Measurements from ENCODE around the gene SKAP1. TPM values are rescaled to one million over a fixed set of nuclear protein-coding genes. Genes with fewer than 3 reads are reported as not detected.

Gene SKAP1
- polyA plus RNA-seq, 1 of the 3 experiments (the other 2 are of a cell fraction) = not detected

- Histone ChIP-seq H3K9ac (no peak overlapping the region), H3K27ac (ENCODE audit: low read depth in 2 of 2, low read length in 1 of 2) (no peak overlapping the region), H3K4me1 (ENCODE audit: control insufficient read depth in 1 of 2, insufficient read depth in 2 of 2, low read depth in 1 of 2, low read length in 1 of 2) (peaks cover 6 to 35% of the 10 kb centered on the region in 2 experiments; a peak in 3 of 4 replicates), H3K4me3 (ENCODE audit: low read depth in 2 of 2, low read length in 1 of 2) (no peak overlapping the region), H3K27me3 (ENCODE audit: insufficient read depth) (peaks cover 2% of the 10 kb centered on the region; the same call in 1 of the 2 replicates), H4K20me1 (ENCODE audit: insufficient read depth) (no peaks in the 10 kb centered on the region), H3K9me3 (no peaks in the 10 kb centered on the region), H3F3A (replicated peaks; ENCODE audit: insufficient read depth) (peaks cover 11% of the 10 kb centered on the region), H2AFZ (ENCODE audit: low read depth) (no peak overlapping the region), H3K36me3 (replicated peaks in 1 of 2; ENCODE audit: control insufficient read depth in 1 of 2, insufficient read depth in 2 of 2, low read length in 1 of 2) (no peaks in the 10 kb centered on the region), H3K9me2 (no peaks in the 10 kb centered on the region), H3K79me2 (ENCODE audit: insufficient read depth) (no peaks in the 10 kb centered on the region), H3K4me2 (no peak overlapping the region)
- WGBS (ENCODE audit: low lambda C conversion rate) = 17% methylated on average over 1 of the region's 1 CpG
- TF ChIP-seq POLR2AphosphoS5 (IDR thresholded peaks at IDR 0.05; ENCODE audit: low read depth, low read length) (no peak), NRF1 (IDR thresholded peaks at IDR 0.05; ENCODE audit: low read depth, low read length) (no peak), RFX5 (IDR thresholded peaks at IDR 0.05; ENCODE audit: low read length) (no peak), USF2 (IDR thresholded peaks at IDR 0.05; ENCODE audit: borderline replicate concordance, low read depth, low read length) (no peak), TAF1 (IDR thresholded peaks at IDR 0.05; ENCODE audit: borderline replicate concordance, low read depth, low read length) (no peak)
- no peak for DNase-seq
- POLR2A ChIA-PET = no interaction called here
- CTCF ChIA-PET = interaction anchor here (1.0 to 2.1 kb wide), 4 partner anchors 11 to 639 kb away, joined by 3 to 7 read pairs (median 4); no protein-coding TSS in a partner anchor
Observed at GRCh38 chr17:48239603-48239995, 190.4 kb downstream of the SKAP1 start.

- H3K4me1 ChIP-seq (ENCODE audit: control insufficient read depth in 1 of 2, insufficient read depth in 2 of 2, low read depth in 1 of 2, low read length in 1 of 2) = peaks cover 6 to 35% of the 10 kb centered on the region in 2 experiments; a peak in 3 of 4 replicates
- TF ChIP-seq TAF1 (IDR thresholded peaks at IDR 0.05; ENCODE audit: borderline replicate concordance, low read depth, low read length) (no peak), ELF1 (IDR thresholded peaks at IDR 0.05) (no peak), IRF3 (IDR thresholded peaks at IDR 0.05; ENCODE audit: low read depth, low read length) (no peak), NFIC (IDR thresholded peaks at IDR 0.05; ENCODE audit: borderline replicate concordance) (no peak), TCF12 (IDR thresholded peaks at IDR 0.05) (no peak), FOSL2 (IDR thresholded peaks at IDR 0.05; ENCODE audit: borderline replicate concordance, low read depth) (no peak), ZBTB33 (IDR thresholded peaks at IDR 0.05; ENCODE audit: borderline replicate concordance, low read depth) (no peak), SIN3A (IDR thresholded peaks at IDR 0.05; ENCODE audit: borderline replicate concordance, low read depth, low read length) (no peak), GATA2 (CRISPR knock-in tag; IDR thresholded peaks at IDR 0.05) (no peak), JUND (IDR thresholded peaks at IDR 0.05) (no peak), FOXJ3 (CRISPR knock-in tag; IDR thresholded peaks at IDR 0.05) (no peak), PBX3 (IDR thresholded peaks at IDR 0.05) (no peak)
- TF ChIP-seq, protein P1, sequence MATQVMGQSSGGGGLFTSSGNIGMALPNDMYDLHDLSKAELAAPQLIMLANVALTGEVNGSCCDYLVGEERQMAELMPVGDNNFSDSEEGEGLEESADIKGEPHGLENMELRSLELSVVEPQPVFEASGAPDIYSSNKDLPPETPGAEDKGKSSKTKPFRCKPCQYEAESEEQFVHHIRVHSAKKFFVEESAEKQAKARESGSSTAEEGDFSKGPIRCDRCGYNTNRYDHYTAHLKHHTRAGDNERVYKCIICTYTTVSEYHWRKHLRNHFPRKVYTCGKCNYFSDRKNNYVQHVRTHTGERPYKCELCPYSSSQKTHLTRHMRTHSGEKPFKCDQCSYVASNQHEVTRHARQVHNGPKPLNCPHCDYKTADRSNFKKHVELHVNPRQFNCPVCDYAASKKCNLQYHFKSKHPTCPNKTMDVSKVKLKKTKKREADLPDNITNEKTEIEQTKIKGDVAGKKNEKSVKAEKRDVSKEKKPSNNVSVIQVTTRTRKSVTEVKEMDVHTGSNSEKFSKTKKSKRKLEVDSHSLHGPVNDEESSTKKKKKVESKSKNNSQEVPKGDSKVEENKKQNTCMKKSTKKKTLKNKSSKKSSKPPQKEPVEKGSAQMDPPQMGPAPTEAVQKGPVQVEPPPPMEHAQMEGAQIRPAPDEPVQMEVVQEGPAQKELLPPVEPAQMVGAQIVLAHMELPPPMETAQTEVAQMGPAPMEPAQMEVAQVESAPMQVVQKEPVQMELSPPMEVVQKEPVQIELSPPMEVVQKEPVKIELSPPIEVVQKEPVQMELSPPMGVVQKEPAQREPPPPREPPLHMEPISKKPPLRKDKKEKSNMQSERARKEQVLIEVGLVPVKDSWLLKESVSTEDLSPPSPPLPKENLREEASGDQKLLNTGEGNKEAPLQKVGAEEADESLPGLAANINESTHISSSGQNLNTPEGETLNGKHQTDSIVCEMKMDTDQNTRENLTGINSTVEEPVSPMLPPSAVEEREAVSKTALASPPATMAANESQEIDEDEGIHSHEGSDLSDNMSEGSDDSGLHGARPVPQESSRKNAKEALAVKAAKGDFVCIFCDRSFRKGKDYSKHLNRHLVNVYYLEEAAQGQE (IDR thresholded peaks at IDR 0.05; ENCODE audit: low read depth, low read length) = no peak
- TF ChIP-seq, protein P2, sequence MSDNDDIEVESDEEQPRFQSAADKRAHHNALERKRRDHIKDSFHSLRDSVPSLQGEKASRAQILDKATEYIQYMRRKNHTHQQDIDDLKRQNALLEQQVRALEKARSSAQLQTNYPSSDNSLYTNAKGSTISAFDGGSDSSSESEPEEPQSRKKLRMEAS (IDR thresholded peaks at IDR 0.05; ENCODE audit: low read depth) = no peak
Observed at GRCh38 chr17:48238933-48239602, 190.9 kb downstream of the SKAP1 start.

More at GRCh38 chr17:48238933-48239602, 190.9 kb downstream of the SKAP1 start:
- H3K9me2 ChIP-seq = no peaks in the 10 kb centered on the region
- H3K27ac ChIP-seq (ENCODE audit: low read depth in 2 of 2, low read length in 1 of 2) = no peak overlapping the region
- H2AFZ ChIP-seq (ENCODE audit: low read depth) = no peak overlapping the region
- CTCF ChIA-PET = interaction anchor here (0.5 to 2.1 kb wide), 6 partner anchors 11 to 640 kb away, joined by 3 to 7 read pairs (median 3); no protein-coding TSS in a partner anchor
- H3K79me2 ChIP-seq (ENCODE audit: insufficient read depth) = no peaks in the 10 kb centered on the region
- no peaks in the 10 kb centered on the region for H3K9me3 ChIP-seq
- no peak for DNase-seq
- H3K4me2 ChIP-seq = no peak overlapping the region
- H3K4me3 ChIP-seq (ENCODE audit: low read depth in 2 of 2, low read length in 1 of 2) = no peak overlapping the region
- no peaks in the 10 kb centered on the region for H4K20me1 ChIP-seq (ENCODE audit: insufficient read depth)
- H3K9ac ChIP-seq = no peak overlapping the region
- 39% methylated on average over 4 of the region's 4 CpGs for WGBS (ENCODE audit: low lambda C conversion rate)
- H3K27me3 ChIP-seq (ENCODE audit: insufficient read depth) = no peaks in the 10 kb centered on the region; the same call in 1 of the 2 replicates
- peaks cover 7% of the 10 kb centered on the region for H3F3A ChIP-seq (replicated peaks; ENCODE audit: insufficient read depth)
- H3K36me3 ChIP-seq (replicated peaks in 1 of 2; ENCODE audit: control insufficient read depth in 1 of 2, insufficient read depth in 2 of 2, low read length in 1 of 2) = no peaks in the 10 kb centered on the region
- POLR2A ChIA-PET = no interaction called here

All from SK-N-SH (cell line).